ENCODE measurements around the gene TSPAN14.

TSPAN14 gene

GRCh38 chr10:80452640-80453039, 1.5 kb upstream of the TSPAN14 start:
- no peak overlapping the region for H3K4me3 ChIP-seq (ENCODE audit: low read depth, low read length)
- DNase-seq (ENCODE audit: low read depth), result no peak
- TF ChIP-seq MYC (IDR thresholded peaks at IDR 0.05; ENCODE audit: low read depth, low read length), result no peak

GRCh38 chr10:80453056-80453841, 861 bp upstream of the TSPAN14 start:
- DNase-seq (ENCODE audit: low read depth), result no peak
- peak overlapping the region; percentile 46 for H3K4me3 ChIP-seq (ENCODE audit: low read depth, low read length)
- TF ChIP-seq MYC (IDR thresholded peaks at IDR 0.05; ENCODE audit: low read depth, low read length) (no peak), POLR2A (IDR thresholded peaks at IDR 0.05; ENCODE audit: extremely low read depth, insufficient read length) (no peak), MAX (IDR thresholded peaks at IDR 0.05; ENCODE audit: low read depth, low read length) (no peak)

- TF ChIP-seq MAX (IDR thresholded peaks at IDR 0.05; ENCODE audit: low read depth, low read length) (no peak), POLR2A (IDR thresholded peaks at IDR 0.05; ENCODE audit: extremely low read depth, insufficient read length) (peak; percentile 5), MYC (IDR thresholded peaks at IDR 0.05; ENCODE audit: low read depth, low read length) (no peak), CTCF (IDR thresholded peaks at IDR 0.05; ENCODE audit: low read depth, low read length) (no peak)
- H3K4me3 ChIP-seq (ENCODE audit: low read depth, low read length), result peak overlapping the region; percentile 82
- DNase-seq (ENCODE audit: low read depth), result peak; percentile 68
These were observed 677 bp downstream of the TSPAN14 start for GRCh38 chr10:80454513-80455460.

DNA sequence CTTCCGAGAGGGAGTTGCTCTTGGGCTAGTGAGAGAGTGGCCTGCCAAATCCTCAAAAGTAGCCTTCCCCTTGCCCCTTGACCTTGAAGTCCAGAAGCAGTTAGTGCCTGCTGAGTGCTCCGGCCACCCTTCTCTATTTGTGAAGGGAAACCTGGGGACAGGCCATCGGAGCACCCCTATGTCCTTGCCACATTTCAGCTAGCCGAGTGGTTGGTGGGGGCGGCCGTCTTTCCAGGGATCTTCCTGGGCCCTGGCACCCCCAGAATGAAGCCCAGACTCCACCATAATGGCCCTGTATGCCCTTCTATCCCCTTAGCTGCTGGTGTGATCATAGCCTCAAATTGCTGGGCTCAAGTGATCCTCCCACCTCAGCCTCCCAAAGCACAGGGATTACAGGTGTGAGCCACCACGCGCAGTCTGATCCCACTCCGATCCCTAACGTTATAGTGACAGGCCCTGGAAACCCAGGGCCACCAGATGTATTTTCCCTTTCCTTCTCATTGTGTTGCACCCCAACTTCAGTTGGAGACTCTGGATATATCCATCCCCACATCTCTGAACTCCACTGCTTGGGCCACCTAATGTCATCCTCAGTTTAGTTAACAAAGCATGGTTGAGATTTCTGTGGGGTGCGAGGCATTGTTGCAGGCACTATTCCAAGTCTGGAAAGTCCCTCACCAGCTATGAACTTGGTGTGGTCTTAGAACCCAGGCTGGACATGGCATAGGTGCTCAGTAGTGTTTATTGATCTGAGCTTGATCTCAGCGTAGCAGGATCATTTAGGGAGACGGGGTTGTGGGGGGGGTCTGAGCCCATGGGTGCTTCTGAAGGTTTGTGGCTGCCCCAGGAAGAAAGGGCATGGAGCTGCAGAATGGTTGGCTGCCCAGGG, 1.6 kb downstream of the TSPAN14 start:
- H3K4me3 ChIP-seq (ENCODE audit: low read depth, low read length), result peak overlapping the region; percentile 82
- no peak for DNase-seq (ENCODE audit: low read depth)

DNA sequence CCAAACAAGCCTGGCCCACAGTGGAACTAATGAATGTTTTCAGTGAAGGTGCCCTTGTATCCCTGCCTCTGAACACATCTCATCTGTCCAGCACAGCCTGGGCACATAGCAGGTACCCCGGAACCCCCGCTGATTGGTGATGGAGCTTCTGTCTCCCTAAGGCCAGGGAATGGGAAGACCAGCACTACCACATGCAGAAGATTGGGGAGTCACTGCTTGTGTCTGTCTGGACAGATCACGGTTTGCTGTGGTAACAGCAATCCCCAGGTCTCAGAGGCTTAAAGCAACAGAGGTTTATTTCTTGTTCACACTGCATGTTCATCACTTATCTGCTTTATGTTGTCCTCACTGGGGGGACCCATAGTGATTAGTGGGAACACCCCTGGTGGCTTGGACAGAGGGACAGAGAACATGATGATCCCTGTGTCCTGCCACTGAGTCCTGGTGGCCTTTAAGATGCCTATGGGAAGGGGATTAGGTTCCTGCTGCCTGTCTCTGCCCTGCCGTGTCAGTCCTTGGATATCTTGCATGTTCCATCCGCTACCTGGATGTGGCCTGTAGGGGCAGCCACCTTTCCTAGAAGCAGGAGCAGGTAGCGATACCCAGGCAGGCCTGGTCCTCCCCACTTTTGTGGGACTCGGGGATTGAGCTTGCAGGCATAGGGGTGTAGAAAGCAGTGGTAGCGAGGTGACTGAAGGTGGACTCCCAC, 3.6 kb downstream of the TSPAN14 start:
- H3K4me3 ChIP-seq (ENCODE audit: low read depth, low read length), result no peak overlapping the region
- TF ChIP-seq MYC (IDR thresholded peaks at IDR 0.05; ENCODE audit: low read depth, low read length) (no peak), CTCF (IDR thresholded peaks at IDR 0.05; ENCODE audit: low read depth, low read length) (no peak), POLR2A (IDR thresholded peaks at IDR 0.05; ENCODE audit: extremely low read depth, insufficient read length) (no peak), MAX (IDR thresholded peaks at IDR 0.05; ENCODE audit: low read depth, low read length) (no peak)
- no peak for DNase-seq (ENCODE audit: low read depth)

More for the DNA sequence above, 1.6 kb downstream of the TSPAN14 start:
- TF ChIP-seq MAX (IDR thresholded peaks at IDR 0.05; ENCODE audit: low read depth, low read length), result no peak
- TF ChIP-seq CTCF (IDR thresholded peaks at IDR 0.05; ENCODE audit: low read depth, low read length), result no peak
- TF ChIP-seq MYC (IDR thresholded peaks at IDR 0.05; ENCODE audit: low read depth, low read length), result no peak
- no peak for TF ChIP-seq POLR2A (IDR thresholded peaks at IDR 0.05; ENCODE audit: extremely low read depth, insufficient read length)

DNA sequence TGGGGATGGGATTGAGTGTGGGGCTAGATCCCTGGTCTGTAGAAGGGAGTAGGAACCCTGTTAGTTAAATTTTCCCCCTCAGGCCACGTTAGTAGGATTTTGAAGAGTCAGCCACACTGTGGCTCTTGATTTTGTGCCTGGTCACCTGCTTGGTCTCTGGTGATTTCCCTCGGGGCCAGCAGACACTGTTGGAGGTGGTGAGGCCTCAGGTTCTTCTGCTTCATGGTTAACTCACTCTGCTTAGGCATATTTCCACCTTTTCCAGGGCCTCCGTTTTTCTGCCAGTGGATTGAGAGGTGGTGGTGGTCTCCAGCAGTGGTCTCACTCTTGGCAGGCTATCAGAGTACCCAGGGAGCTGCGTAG, 4.1 kb downstream of the TSPAN14 start:
- no peak overlapping the region for H3K4me3 ChIP-seq (ENCODE audit: low read depth, low read length)
- no peak for TF ChIP-seq POLR2A (IDR thresholded peaks at IDR 0.05; ENCODE audit: extremely low read depth, insufficient read length)
- no peak for TF ChIP-seq CTCF (IDR thresholded peaks at IDR 0.05; ENCODE audit: low read depth, low read length)
- no peak for TF ChIP-seq MAX (IDR thresholded peaks at IDR 0.05; ENCODE audit: low read depth, low read length)
- TF ChIP-seq MYC (IDR thresholded peaks at IDR 0.05; ENCODE audit: low read depth, low read length), result no peak
- DNase-seq (ENCODE audit: low read depth), result no peak

Data from NB4 (cell line).